HCT116 (cell line): ENCODE data around the gene CREB3.

Experiments used
- EZH2 ChIP-seq: fragments of 200-600 bp; sonication (generic); IDR thresholded peaks from 2 replicates; pipeline ENCODE4 v1.6.1; 2017; ENCODE audit warnings: antibody characterized with exemption, mixed run types
- EZH2phosphoT487 ChIP-seq: fragments of 200-600 bp; IDR thresholded peaks from 2 replicates; pipeline ENCODE4 v1.6.1; 2018; ENCODE audit warnings: antibody characterized with exemption, borderline replicate concordance
- POLR2A ChIP-seq: IDR thresholded peaks from 2 replicates; pipeline ENCODE4 v1.7.0; 2011; ENCODE audit warnings: borderline replicate concordance; ENCODE audit not compliant: insufficient read depth, insufficient read length; ENCODE audit errors: extremely low read depth
- POLR2AphosphoS5 ChIP-seq: IDR thresholded peaks from 2 replicates; pipeline ENCODE4 v1.6.1; 2011; ENCODE audit warnings: mild to moderate bottlenecking, low read depth, low read length, moderate library complexity
- SP1 ChIP-seq: IDR thresholded peaks from 2 replicates; pipeline ENCODE4 v1.6.1; 2012; ENCODE audit warnings: low read depth
- TCF7L2 ChIP-seq: IDR thresholded peaks from 2 replicates; pipeline ENCODE4 v1.7.0; 2011; ENCODE audit warnings: borderline replicate concordance, inconsistent platforms; ENCODE audit not compliant: insufficient read depth, insufficient read length; ENCODE audit errors: extremely low read depth
- YY1 ChIP-seq: IDR thresholded peaks from 2 replicates; pipeline ENCODE4 v1.6.1; 2011; ENCODE audit warnings: low read length, low read depth, moderate library complexity, mild to moderate bottlenecking; ENCODE audit not compliant: insufficient replicate concordance; ENCODE audit errors: extremely low read depth
- ZFX ChIP-seq: fragments of 450-650 bp; IDR thresholded peaks from 2 replicates; pipeline ENCODE4 v1.6.1; 2017
- ZNF274 ChIP-seq: fragments of 200-500 bp; sonication (Bioruptor generic); IDR thresholded peaks from 2 replicates; pipeline ENCODE4 v1.6.1; 2014; ENCODE audit warnings: mild to moderate bottlenecking, low read depth, low read length, inconsistent platforms
- TF ChIP-seq, protein P1 (sequence below), 3 experiments: fragments of 200-600 bp in 1 of 3; sonication (generic) in 1 of 3; IDR thresholded peaks in 2 of 3; conservative IDR thresholded peaks in 1 of 3; 2 replicates each; pipeline ENCODE4 v1.5.1; 2012 to 2017; ENCODE audit warnings: low read depth in 2 of 3, low read length in 2 of 3, antibody characterized with exemption in 1 of 3, borderline replicate concordance in 1 of 3, control low read depth in 1 of 3, mild to moderate bottlenecking in 1 of 3, mixed read lengths in 1 of 3, mixed run types in 1 of 3, moderate library complexity in 1 of 3; ENCODE audit not compliant: insufficient read depth in 1 of 3
- TF ChIP-seq, protein P2 (sequence below): IDR thresholded peaks from 2 replicates; pipeline ENCODE4 v1.6.1; 2012
- TF ChIP-seq, protein P3 (sequence below): IDR thresholded peaks from 2 replicates; pipeline ENCODE4 v1.6.1; 2012

DNA sequence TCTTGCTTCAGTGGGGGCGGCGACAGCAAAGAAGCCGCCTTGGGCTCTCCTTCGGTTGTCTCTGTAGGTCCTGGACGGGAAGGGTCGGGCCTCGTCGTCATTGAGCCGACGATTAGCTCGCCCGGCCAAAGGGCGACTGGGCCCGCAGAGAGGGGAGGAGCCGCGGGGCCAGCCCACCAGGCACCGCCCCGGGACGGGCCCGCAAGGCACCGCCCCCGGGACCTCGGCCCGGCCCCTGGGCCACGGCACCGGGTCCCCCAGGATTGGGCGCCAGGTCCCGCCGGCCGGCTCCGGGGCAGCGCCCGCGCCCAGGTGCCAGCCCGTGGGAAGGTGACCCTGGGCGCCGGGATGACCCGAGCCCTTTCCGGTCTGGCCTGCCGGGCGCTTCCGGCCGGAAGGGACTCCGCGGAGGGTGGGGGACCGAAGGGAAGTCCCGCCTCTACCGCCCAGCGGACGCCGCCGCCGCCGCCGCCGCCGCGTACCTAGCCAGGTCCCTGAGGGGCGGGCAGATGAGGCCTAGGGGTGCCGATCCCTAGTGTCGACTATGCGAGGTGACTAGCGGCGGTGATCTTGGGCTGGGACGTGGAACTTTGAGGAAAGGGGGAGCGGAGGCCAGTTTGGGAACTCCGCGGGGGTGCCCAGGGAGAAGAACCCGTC lies 16.5 kb downstream of the CREB3 start, which contains the start of the genes GBA2 and RGP1:
- TF ChIP-seq, protein P1, sequence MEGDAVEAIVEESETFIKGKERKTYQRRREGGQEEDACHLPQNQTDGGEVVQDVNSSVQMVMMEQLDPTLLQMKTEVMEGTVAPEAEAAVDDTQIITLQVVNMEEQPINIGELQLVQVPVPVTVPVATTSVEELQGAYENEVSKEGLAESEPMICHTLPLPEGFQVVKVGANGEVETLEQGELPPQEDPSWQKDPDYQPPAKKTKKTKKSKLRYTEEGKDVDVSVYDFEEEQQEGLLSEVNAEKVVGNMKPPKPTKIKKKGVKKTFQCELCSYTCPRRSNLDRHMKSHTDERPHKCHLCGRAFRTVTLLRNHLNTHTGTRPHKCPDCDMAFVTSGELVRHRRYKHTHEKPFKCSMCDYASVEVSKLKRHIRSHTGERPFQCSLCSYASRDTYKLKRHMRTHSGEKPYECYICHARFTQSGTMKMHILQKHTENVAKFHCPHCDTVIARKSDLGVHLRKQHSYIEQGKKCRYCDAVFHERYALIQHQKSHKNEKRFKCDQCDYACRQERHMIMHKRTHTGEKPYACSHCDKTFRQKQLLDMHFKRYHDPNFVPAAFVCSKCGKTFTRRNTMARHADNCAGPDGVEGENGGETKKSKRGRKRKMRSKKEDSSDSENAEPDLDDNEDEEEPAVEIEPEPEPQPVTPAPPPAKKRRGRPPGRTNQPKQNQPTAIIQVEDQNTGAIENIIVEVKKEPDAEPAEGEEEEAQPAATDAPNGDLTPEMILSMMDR (IDR thresholded peaks at IDR 0.05 in 2 of 3, conservative IDR thresholded peaks at IDR 0.05 in 1 of 3; ENCODE audit: borderline replicate concordance in 1 of 3, insufficient read depth in 1 of 3, low read depth in 2 of 3, low read length in 2 of 3), result no peak
- TF ChIP-seq ZNF274, result no peak
- no peak for TF ChIP-seq YY1
- TF ChIP-seq POLR2AphosphoS5, result peak; percentile 67; the same call in 1 of the 2 replicates
- TF ChIP-seq ZFX, result peak; percentile 74
- no peak for TF ChIP-seq POLR2A
- TF ChIP-seq, protein P2, sequence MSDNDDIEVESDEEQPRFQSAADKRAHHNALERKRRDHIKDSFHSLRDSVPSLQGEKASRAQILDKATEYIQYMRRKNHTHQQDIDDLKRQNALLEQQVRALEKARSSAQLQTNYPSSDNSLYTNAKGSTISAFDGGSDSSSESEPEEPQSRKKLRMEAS, result no peak
- no peak for TF ChIP-seq EZH2phosphoT487
- no peak for TF ChIP-seq EZH2
- TF ChIP-seq, protein P3, sequence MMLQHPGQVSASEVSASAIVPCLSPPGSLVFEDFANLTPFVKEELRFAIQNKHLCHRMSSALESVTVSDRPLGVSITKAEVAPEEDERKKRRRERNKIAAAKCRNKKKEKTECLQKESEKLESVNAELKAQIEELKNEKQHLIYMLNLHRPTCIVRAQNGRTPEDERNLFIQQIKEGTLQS, result no peak
- TF ChIP-seq TCF7L2, result no peak
- TF ChIP-seq SP1, result no peak
